ENCODE data around the gene BHMT2. TPM values are rescaled to one million over a fixed set of nuclear protein-coding genes. Genes with fewer than 3 reads are reported as not detected.

The BHMT2 gene
- total RNA-seq, 1 experiment from 2014 or later = not detected

DNA sequence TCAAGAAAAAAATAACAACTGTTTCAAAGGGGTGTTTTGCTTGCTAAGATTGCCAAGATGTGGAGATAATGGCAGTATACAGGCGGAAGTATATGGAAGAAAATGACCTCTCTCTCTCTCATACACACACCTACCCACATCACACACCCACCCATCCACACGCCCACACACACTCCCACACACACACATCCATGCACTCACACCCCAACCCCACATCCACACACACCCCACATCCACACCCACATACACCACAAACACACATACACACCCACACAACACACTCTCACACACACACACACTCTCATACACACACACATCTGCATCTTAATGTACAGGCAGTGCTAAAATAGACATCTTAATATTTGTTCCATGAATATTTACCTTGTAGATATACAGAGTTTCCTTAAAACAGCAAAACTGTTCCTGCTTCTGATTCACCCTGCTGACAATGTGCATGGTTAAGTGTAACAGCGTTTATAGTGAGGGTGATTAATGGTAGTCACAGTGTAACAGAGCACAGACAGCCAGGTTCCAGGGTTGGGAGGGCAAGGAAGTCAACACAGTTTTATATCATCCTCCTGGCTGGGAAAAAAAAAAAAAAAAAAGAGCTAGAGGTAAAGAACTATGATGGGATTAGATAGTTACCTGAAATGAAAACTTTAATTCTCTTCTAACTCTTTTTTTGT, 8.3 kb downstream of the BHMT2 start:
- Histone ChIP-seq H3K27me3 (ENCODE audit: low read length) (no peaks in the 10 kb centered on the region), H3F3A (ENCODE audit: low read length, unreplicated experiment) (no peaks in the 10 kb centered on the region), H3K9me3 (ENCODE audit: low read length) (0 out of 2 replicates have a peak, but pooled peaks cover 4% of the 10 kb centered on the region), H3K4me3 (ENCODE audit: low read length) (no peak overlapping the region), H3K9ac (ENCODE audit: low read length) (no peak overlapping the region), H3K36me3 (ENCODE audit: low read depth, low read length) (no peaks in the 10 kb centered on the region), H4K20me1 (ENCODE audit: low read length) (no peaks in the 10 kb centered on the region), H3K27ac (ENCODE audit: low read length) (no peak overlapping the region), H3K4me1 (ENCODE audit: insufficient read depth, low read length) (peaks cover 8% of the 10 kb centered on the region; the same call in 1 of the 2 replicates), H3K4me2 (ENCODE audit: low read length) (no peak overlapping the region), H2AFZ (ENCODE audit: low read length) (no peak overlapping the region), H3K9me2 (replicated peaks; ENCODE audit: low read length) (no peaks in the 10 kb centered on the region), H3K79me2 (ENCODE audit: low read length) (no peaks in the 10 kb centered on the region)
- no TSS peak for BruUV-seq (replicated peaks)
- ChIA-PET POLR2A (ENCODE audit: unreplicated experiment) (no interaction called here), CTCF (no interaction called here)
- DNase-seq (no peak), ATAC-seq (no peak; the same call in 1 of the 2 replicates)
- TF ChIP-seq, protein P1, sequence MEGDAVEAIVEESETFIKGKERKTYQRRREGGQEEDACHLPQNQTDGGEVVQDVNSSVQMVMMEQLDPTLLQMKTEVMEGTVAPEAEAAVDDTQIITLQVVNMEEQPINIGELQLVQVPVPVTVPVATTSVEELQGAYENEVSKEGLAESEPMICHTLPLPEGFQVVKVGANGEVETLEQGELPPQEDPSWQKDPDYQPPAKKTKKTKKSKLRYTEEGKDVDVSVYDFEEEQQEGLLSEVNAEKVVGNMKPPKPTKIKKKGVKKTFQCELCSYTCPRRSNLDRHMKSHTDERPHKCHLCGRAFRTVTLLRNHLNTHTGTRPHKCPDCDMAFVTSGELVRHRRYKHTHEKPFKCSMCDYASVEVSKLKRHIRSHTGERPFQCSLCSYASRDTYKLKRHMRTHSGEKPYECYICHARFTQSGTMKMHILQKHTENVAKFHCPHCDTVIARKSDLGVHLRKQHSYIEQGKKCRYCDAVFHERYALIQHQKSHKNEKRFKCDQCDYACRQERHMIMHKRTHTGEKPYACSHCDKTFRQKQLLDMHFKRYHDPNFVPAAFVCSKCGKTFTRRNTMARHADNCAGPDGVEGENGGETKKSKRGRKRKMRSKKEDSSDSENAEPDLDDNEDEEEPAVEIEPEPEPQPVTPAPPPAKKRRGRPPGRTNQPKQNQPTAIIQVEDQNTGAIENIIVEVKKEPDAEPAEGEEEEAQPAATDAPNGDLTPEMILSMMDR (conservative IDR thresholded peaks at IDR 0.05; ENCODE audit: low read depth, low read length) = no peak
- TF ChIP-seq EZH2 (IDR thresholded peaks at IDR 0.05; ENCODE audit: low read length, unreplicated experiment) (no peak), EZH2phosphoT487 (IDR thresholded peaks at IDR 0.05; ENCODE audit: borderline replicate concordance, low read length) (no peak)
- intact Hi-C loops (cut with micrococcal nuclease) = no loop called here

DNA sequence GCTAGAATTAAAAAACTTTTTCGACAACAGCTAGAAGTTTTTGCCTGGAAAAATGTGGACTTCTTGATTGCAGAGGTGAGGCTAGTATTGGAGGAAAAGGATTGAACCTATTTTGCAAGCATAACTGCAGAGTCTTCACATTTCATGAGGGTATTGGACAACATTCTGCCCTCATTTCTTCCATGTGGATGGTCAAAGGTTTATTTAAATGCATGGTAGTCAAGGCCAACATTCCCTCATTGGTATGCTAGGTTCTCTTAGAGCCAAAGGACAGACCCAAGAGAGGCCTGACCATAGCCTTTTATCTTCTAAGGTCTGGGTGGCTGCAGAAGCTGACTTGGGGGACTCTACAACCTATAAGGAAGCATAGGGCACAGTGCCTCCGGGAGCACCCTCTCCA, 11.2 kb downstream of the BHMT2 start:
- ChIA-PET POLR2A (ENCODE audit: unreplicated experiment) (no interaction called here), CTCF (no interaction called here)
- Histone ChIP-seq H2AFZ (ENCODE audit: low read length) (no peak overlapping the region), H4K20me1 (ENCODE audit: low read length) (no peaks in the 10 kb centered on the region), H3K9me3 (ENCODE audit: low read length) (no peaks in the 10 kb centered on the region), H3K79me2 (ENCODE audit: low read length) (no peaks in the 10 kb centered on the region), H3K36me3 (ENCODE audit: low read depth, low read length) (no peaks in the 10 kb centered on the region), H3K4me1 (ENCODE audit: insufficient read depth, low read length) (no peaks in the 10 kb centered on the region), H3K9ac (ENCODE audit: low read length) (no peak overlapping the region), H3K9me2 (replicated peaks; ENCODE audit: low read length) (no peaks in the 10 kb centered on the region), H3K4me3 (ENCODE audit: low read length) (no peak overlapping the region), H3F3A (ENCODE audit: low read length, unreplicated experiment) (no peaks in the 10 kb centered on the region), H3K27ac (ENCODE audit: low read length) (no peak overlapping the region), H3K27me3 (ENCODE audit: low read length) (no peaks in the 10 kb centered on the region), H3K4me2 (ENCODE audit: low read length) (no peak overlapping the region)
- DNase-seq (no peak), ATAC-seq (no peak)
- TF ChIP-seq, protein P1 (conservative IDR thresholded peaks at IDR 0.05; ENCODE audit: low read depth, low read length) = no peak
- TF ChIP-seq EZH2phosphoT487 (IDR thresholded peaks at IDR 0.05; ENCODE audit: borderline replicate concordance, low read length) = no peak
- intact Hi-C loops (cut with micrococcal nuclease) = no loop called here
- BruUV-seq (replicated peaks) = no TSS peak

DNA sequence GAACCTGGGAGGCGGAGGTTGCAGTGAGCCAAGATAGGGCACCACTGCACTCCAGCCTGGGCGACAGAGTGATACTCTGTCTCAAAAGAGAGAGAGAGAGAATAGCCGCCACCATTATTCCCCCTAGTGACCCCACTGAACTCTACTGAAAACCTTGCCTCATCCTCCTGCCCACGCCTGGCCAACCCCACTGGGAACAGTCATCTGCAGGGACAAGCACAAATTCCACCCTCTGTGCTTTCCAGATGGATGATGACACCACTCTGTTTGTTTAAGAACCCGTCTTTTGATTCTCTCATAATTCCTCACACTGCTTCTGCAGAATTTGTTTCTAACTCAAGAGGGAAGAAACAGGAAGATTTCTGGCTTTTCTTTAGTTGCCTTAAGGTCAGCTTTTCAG, 12.2 kb downstream of the BHMT2 start:
- no peak for ATAC-seq
- Histone ChIP-seq H3K9ac (ENCODE audit: low read length) (no peak overlapping the region), H3K36me3 (ENCODE audit: low read depth, low read length) (no peaks in the 10 kb centered on the region), H3K9me3 (ENCODE audit: low read length) (no peaks in the 10 kb centered on the region), H3K9me2 (replicated peaks; ENCODE audit: low read length) (no peaks in the 10 kb centered on the region), H3K27me3 (ENCODE audit: low read length) (no peaks in the 10 kb centered on the region), H4K20me1 (ENCODE audit: low read length) (no peaks in the 10 kb centered on the region), H3K4me3 (ENCODE audit: low read length) (no peak overlapping the region), H3K4me2 (ENCODE audit: low read length) (no peak overlapping the region), H2AFZ (ENCODE audit: low read length) (no peak overlapping the region), H3K79me2 (ENCODE audit: low read length) (no peaks in the 10 kb centered on the region), H3F3A (ENCODE audit: low read length, unreplicated experiment) (no peaks in the 10 kb centered on the region), H3K4me1 (ENCODE audit: insufficient read depth, low read length) (no peaks in the 10 kb centered on the region), H3K27ac (ENCODE audit: low read length) (no peak overlapping the region)
- ChIA-PET CTCF (no interaction called here), POLR2A (ENCODE audit: unreplicated experiment) (no interaction called here)
- intact Hi-C loops (cut with micrococcal nuclease) = no loop called here
- TF ChIP-seq EZH2 (IDR thresholded peaks at IDR 0.05; ENCODE audit: low read length, unreplicated experiment) = no peak
- TF ChIP-seq EZH2phosphoT487 (IDR thresholded peaks at IDR 0.05; ENCODE audit: borderline replicate concordance, low read length) = no peak
- BruUV-seq (replicated peaks) = no TSS peak
- DNase-seq = peak; percentile 7

Data from PC-3 (cell line).